HFF-Myc (cell line): Measurements from ENCODE around the gene SSPN.

Experiments used
- DNase-seq: peaks from one replicate; pipeline ENCODE4 v3.0.0-alpha.2; 2011; ENCODE audit warnings: low read depth; ENCODE audit errors: extremely low read depth
- H3K4me3 ChIP-seq: replicated peaks from 2 replicates; pipeline ENCODE4 v1.5.1; 2011; ENCODE audit warnings: low read depth, mild to moderate bottlenecking, control low read depth, low read length
- TF ChIP-seq, protein P1 (sequence below): IDR thresholded peaks from 2 replicates; pipeline ENCODE4 v1.5.1; 2012; ENCODE audit warnings: mild to moderate bottlenecking, low read depth, low read length, control low read depth; ENCODE audit errors: missing control alignments

Gene SSPN

DNA sequence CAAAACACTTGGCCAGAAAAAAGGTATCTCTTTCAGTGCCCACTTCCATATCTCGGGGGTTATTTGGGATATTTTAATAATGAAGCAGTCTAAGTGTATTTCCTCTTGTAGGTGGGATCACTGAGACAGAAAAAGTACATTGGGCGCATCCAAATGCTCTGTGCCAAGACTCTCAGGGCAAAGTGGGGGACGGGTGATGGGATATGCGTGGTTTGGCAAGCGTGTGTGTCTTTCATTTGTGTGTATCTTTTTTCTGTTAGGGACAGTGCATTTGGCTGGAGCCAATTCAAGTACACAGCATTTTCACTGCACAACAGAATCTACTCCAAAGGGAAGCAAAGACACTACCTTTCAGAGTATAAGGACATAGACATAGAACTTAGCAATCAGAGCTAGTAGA is 29.3 kb downstream of the SSPN start:
- TF ChIP-seq, protein P1, sequence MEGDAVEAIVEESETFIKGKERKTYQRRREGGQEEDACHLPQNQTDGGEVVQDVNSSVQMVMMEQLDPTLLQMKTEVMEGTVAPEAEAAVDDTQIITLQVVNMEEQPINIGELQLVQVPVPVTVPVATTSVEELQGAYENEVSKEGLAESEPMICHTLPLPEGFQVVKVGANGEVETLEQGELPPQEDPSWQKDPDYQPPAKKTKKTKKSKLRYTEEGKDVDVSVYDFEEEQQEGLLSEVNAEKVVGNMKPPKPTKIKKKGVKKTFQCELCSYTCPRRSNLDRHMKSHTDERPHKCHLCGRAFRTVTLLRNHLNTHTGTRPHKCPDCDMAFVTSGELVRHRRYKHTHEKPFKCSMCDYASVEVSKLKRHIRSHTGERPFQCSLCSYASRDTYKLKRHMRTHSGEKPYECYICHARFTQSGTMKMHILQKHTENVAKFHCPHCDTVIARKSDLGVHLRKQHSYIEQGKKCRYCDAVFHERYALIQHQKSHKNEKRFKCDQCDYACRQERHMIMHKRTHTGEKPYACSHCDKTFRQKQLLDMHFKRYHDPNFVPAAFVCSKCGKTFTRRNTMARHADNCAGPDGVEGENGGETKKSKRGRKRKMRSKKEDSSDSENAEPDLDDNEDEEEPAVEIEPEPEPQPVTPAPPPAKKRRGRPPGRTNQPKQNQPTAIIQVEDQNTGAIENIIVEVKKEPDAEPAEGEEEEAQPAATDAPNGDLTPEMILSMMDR: no peak
- no peak overlapping the region for H3K4me3 ChIP-seq
- no peak for DNase-seq

DNA sequence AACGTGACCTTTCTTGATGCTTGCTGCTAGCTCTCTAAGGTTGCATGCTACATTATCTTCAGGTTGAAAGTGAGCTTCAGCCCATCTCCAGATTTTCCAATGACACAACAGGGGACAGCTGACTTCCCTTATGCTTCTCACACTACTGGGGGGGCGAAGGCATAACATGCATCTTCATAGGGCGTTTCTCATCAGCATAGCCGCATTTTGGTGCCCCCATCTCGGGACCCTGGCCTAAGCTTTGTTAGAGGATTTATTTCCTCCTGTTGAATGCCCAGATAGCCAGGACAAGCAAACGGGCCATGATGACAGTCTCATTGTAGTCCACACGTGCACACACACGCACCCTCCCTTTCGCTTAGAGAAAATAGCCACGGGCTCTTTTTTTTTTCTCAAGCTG is 30.7 kb downstream of the SSPN start:
- TF ChIP-seq, protein P1: no peak
- DNase-seq: no peak
- no peak overlapping the region for H3K4me3 ChIP-seq

DNA sequence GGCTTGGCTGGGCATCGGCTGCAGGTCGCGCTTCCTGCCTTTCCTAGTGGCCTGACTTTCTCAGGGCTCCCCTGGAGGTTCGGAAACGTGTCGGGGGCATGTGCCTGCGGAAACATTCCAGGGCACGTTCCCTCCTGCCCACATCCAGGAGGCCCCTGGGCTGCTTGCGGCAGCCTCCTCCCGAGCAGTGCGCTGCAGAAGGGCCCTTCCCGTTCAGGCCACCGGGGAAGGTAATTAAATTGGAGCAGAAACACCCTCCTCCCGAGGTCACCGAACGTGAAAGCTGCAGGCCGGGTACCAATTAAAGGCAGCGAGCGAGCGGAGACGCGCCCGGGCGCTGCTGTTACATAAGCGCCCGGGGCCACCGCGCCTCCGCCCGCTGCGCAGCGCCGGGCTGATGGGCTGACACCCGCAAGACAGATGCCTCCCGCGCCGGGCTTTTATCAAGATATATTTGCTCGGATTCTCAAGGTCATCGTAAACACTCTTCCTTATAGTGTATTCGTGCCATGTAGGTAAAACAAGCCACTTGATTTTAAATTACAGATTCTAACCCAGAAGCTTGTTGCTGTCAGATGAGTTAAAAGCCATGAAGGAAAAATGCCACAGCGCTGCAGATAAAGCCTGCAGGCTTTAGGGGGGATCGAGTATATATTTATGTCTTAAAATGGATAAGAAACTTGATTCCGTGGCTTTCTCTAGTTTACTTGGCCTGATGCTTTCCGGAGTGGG is 31.4 kb downstream of the SSPN start:
- no peak for DNase-seq
- TF ChIP-seq, protein P1: no peak
- peak overlapping the region; percentile 38 for H3K4me3 ChIP-seq

DNA sequence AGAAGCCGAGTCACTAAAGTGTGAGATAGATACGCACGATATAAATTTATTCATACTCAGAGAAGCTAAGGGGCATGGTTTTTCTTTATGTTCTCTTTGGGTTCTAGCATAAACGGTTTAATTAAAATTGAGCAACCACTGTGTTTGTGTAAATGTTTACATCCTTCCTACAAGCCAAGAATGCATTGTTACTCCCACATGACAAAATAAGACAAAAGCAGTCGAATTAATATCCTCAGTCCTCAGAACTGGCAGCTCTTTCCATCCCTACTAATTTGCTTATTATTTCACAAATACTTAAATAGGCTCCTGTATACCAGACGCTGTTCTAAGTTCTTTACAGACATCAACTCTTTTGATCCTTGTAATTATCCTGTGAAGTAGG is 32.0 kb downstream of the SSPN start:
- H3K4me3 ChIP-seq: no peak overlapping the region
- TF ChIP-seq, protein P1: no peak
- DNase-seq: no peak

DNA sequence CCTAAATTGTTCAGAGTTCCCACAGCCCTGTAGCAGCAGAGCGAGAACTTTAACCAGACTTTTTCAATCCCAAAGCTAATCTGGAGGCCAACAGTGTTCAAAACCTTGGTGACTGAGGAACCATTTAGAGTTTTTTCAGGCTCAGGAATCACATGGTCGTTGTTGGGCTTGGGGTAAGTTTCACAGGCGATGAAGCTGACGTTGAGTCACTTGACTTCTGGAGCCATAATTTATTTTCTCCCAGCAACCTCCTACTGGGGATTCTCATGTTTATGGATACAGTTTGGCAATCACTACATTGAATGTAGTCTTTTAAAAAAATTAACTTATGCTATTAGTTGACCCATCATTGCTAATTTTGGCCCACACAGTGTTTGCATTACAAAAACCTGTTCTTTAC is 34.5 kb downstream of the SSPN start:
- H3K4me3 ChIP-seq: no peak overlapping the region
- no peak for DNase-seq
- TF ChIP-seq, protein P1: no peak

DNA sequence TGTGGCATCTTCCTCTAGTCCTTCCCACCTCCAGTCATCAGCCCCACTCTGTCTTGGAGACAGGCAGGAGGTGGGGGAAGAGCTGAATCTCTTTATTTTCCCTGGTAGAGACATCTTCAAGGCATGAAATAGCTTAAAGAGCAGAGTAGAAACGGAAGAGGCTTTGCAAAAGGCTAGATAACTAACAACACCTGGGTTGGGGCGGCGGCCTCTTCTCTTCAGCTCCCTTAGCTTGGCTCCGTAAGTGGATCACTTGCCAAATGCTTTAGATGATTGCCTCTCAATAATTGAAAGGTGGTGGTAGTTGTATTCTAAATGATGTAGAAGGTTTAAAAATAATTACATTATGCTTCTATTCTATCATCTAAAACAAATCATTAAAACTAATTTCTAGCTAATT is 36.1 kb downstream of the SSPN start:
- no peak for DNase-seq
- no peak overlapping the region for H3K4me3 ChIP-seq
- TF ChIP-seq, protein P1: no peak

DNA sequence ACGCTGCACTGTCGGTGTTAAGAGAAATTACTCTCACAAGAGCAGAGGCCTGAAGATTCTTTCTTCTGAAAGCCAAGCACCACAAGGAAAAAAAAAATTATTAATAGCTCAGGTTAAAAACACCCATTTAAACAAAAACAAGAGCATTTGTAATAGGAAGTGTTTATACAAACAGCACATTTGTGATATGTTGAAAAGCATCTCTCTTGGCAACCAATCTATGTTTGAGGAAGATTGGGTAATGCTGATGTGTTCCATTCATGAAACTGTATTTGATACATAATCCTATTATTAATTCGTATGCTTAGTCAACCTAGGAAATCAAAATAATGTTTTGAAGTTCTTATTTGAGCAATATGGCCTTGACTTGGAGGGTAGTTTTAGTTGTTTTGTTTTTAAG is 36.5 kb downstream of the SSPN start:
- DNase-seq: no peak
- H3K4me3 ChIP-seq: no peak overlapping the region
- TF ChIP-seq, protein P1: no peak
